Thymus (tissue), 11 donors: Measurements from ENCODE around the gene SEMA4D. TPM values are rescaled to one million over a fixed set of nuclear protein-coding genes. Genes with fewer than 3 reads are reported as not detected.

Experiments used
- DNase-seq, 9 donors: peaks; one replicate each; pipeline ENCODE4 v3.0.0-alpha.2; 2013; ENCODE audit warnings: low spot score in 9 of 9, low read depth in 6 of 9, missing footprints in 1 of 9
- H3K27ac ChIP-seq, 2 donors: one replicate each; pipeline ENCODE4 v1.5.1; 2013; ENCODE audit warnings: control low read depth in 1 of 2, low read depth in 1 of 2, low read length in 1 of 2, mild to moderate bottlenecking in 1 of 2, moderate library complexity in 1 of 2
- H3K27me3 ChIP-seq, 2 donors: one replicate each; pipeline ENCODE4 v1.5.1; 2013; ENCODE audit warnings: low read length in 1 of 2; ENCODE audit not compliant: control insufficient read depth in 2 of 2, insufficient read depth in 1 of 2
- H3K36me3 ChIP-seq, 2 donors: one replicate each; pipeline ENCODE4 v1.5.1; 2013; ENCODE audit warnings: low read length in 1 of 2, mild to moderate bottlenecking in 1 of 2, moderate library complexity in 1 of 2; ENCODE audit not compliant: control insufficient read depth in 2 of 2, insufficient read depth in 2 of 2
- H3K4me1 ChIP-seq, 2 donors: one replicate each; pipeline ENCODE4 v1.5.1; 2013; ENCODE audit warnings: low read length in 2 of 2; ENCODE audit not compliant: control insufficient read depth in 2 of 2, insufficient read depth in 2 of 2
- H3K4me3 ChIP-seq, 2 donors: one replicate each; pipeline ENCODE4 v1.5.1; 2013; ENCODE audit warnings: low read length in 2 of 2, control low read depth in 1 of 2, mild to moderate bottlenecking in 1 of 2
- H3K9me3 ChIP-seq, 2 donors: one replicate each; pipeline ENCODE4 v1.5.1; 2013; ENCODE audit warnings: low read length in 1 of 2, mild to moderate bottlenecking in 1 of 2; ENCODE audit not compliant: control insufficient read depth in 2 of 2, insufficient read depth in 1 of 2
- WGBS: extraction: QIAGEN DNeasy Blood & Tissue Kit; methylation state at CpG from one replicate; pipeline ENCODE4 v1.1.7; 2013; 5-methylcytosine and 5-hydroxymethylcytosine counted together
- polyA plus RNA-seq: library from polyadenylated mRNA; stranded (reverse); fragments of 200-250 nt; gene quantifications from one replicate; pipeline ENCODE4 v1.2.3, GENCODE V29; 2013
- total RNA-seq: library from RNA; stranded (reverse); fragments of 120-200 nt; gene quantifications from one replicate; pipeline ENCODE4 v1.2.4, GENCODE V29; 2013
- donor health status: healthy.

SEMA4D gene
- total and polyA plus RNA-seq, 2 donors: 26.8 to 62.1 TPM

DNA sequence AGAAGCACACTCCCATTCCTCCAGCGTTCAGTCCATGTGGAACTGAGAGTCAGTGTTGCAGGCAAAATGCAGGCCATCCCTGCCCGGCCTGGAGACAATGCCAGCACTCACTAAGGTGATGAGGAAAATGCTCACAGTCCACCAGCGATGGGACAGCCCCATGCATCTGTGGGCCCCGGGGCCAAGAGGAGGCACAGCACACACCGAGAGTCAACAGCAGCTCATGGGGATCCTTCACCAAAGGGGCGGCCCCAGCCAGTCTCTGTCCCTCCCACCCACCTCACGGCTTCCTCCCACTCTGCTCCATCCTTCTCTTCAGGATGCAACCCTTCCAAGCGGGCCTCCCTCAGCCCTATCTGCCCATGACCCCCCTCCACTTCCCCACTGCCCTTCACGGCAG is 6.2 kb downstream of the SEMA4D start:
- Histone ChIP-seq H3K4me3 (no peak overlapping the region), H3K27me3 (no peaks in the 10 kb centered on the region), H3K36me3 (peaks cover 0 to 3% of the 10 kb centered on the region in 2 donors), H3K27ac (no peak overlapping the region), H3K4me1 (peaks cover 36 to 72% of the 10 kb centered on the region in 2 donors), H3K9me3 (no peaks in the 10 kb centered on the region)
- DNase-seq: no peak
- 92% methylated on average over 9 of the region's 9 CpGs for WGBS

DNA sequence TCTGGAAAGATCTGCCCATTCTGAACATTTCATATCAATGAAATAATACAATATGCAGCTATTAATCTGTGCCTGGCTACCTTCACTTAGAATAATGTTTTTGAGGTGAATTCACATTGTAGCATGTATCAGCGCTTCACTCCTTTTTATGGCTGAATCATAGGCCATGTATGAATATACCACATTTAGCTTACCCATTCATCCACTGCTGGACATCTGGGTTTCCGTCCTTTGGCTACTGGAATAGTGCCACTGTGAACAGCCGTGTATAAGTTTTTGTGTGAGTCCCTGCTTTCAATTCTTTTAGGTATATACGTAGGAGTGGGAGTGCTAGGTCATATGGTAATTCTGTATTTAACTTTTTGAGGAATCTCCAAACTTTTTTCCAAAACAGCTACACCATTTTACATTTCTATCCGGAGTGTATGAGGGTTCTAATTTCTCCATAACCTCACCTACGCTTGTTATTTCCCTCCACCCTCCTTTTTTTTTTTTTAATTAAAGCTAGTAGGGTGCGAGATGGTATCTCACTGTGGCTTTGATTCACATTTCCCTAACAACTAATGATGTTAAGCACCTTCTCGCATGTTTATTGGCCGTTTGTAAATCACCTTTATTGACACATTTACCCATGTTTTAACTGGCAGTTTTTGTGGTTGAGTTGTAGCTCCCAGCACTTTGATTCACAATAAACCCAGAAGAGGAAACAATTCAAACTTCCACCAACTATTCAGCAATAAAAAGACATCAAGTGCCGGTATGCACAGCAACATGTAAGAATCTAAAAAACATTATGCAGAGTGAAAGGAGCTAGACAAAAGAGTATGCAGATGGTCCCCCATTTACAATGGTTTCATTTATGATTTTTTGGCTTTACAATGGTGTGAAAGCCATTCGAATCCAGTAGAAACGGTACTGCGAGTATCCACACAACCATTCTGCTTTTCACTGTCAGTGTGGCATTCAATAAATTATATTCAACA is 8.1 kb downstream of the SEMA4D start:
- peak in 2 of 9 donors; percentile 49 to 78 for DNase-seq
- Histone ChIP-seq H3K4me3 (no peak overlapping the region), H3K9me3 (no peaks in the 10 kb centered on the region), H3K36me3 (peaks cover 0 to 3% of the 10 kb centered on the region in 2 donors), H3K4me1 (peaks cover 31 to 57% of the 10 kb centered on the region in 2 donors), H3K27ac (peak overlapping the region in 1 of 2 donors; percentile 22), H3K27me3 (no peaks in the 10 kb centered on the region)
- WGBS: 53% methylated on average over 13 of the region's 13 CpGs

DNA sequence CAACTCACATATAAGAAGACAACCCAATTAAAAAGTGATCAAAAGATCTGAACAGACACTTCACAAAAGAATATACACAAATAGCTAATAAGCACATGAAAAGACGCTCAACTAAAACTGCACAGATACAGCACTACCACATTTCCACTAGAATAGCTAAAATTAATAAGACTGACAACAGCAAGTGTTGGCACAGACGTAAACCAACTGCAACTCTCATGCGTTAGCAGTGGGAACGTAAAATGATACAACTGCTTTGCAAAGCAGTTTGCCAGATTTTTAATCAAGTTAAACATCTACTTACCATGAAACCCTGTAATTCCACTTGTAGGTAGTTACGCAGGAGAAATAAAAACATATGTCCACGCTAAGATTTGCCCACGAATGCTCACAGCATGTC is 9.0 kb downstream of the SEMA4D start:
- H3K27ac ChIP-seq: no peak overlapping the region
- 96% methylated on average over 7 of the region's 7 CpGs for WGBS
- H3K4me1 ChIP-seq: peaks cover 37 to 59% of the 10 kb centered on the region in 2 donors
- DNase-seq: no peak
- H3K4me3 ChIP-seq: no peak overlapping the region
- H3K27me3 ChIP-seq: no peaks in the 10 kb centered on the region
- H3K36me3 ChIP-seq: peaks cover 3 to 6% of the 10 kb centered on the region in 2 donors
- H3K9me3 ChIP-seq: no peaks in the 10 kb centered on the region

DNA sequence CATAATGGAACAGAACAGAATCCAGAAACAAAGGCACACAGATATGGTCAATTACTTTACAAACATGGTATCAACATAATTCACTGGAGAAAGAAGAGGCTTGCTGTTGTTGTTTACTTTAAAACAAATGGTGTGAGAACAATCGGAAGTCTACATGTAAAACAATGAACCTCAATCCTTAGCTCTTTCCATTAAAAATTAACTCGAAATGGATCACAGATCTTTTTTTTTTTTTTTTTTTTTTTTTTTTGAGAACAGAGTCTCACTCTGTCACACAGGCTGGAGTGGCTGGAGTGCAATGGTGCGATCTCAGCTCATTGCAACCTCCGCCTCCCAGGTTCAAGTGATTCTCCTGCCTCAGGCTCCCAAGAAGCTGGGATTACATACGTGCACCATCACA is 9.8 kb downstream of the SEMA4D start:
- H3K4me1 ChIP-seq: peaks cover 44 to 60% of the 10 kb centered on the region in 2 donors
- no peak overlapping the region for H3K27ac ChIP-seq
- H3K9me3 ChIP-seq: no peaks in the 10 kb centered on the region
- 98% methylated on average over 5 of the region's 5 CpGs for WGBS
- no peak overlapping the region for H3K4me3 ChIP-seq
- peaks cover 0 to 6% of the 10 kb centered on the region in 2 donors for H3K36me3 ChIP-seq
- no peak for DNase-seq
- no peaks in the 10 kb centered on the region for H3K27me3 ChIP-seq

DNA sequence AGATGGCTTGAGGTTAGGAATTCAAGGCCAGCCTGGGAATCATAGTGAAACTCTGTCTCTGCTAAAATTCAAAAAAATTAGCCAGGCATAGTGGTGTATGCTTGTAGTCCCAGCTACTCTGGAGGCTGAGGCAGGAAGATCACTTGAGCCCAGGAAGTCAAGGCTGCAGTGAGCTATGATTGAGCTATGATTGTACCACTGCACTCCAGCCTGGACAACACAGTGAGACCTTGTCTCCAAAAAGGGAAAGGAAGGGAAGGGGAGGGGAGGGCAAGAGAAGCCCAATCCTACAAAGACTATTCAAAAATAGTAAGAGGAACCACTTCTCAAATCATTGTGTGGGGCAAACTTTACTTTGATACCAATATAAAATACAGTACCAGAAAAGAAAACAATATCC is 11.2 kb downstream of the SEMA4D start:
- DNase-seq: no peak
- no peak overlapping the region for H3K27ac ChIP-seq
- no peaks in the 10 kb centered on the region for H3K9me3 ChIP-seq
- peaks cover 1 to 6% of the 10 kb centered on the region in 2 donors for H3K36me3 ChIP-seq
- no peaks in the 10 kb centered on the region for H3K27me3 ChIP-seq
- H3K4me3 ChIP-seq: no peak overlapping the region
- H3K4me1 ChIP-seq: peaks cover 50 to 60% of the 10 kb centered on the region in 2 donors

DNA sequence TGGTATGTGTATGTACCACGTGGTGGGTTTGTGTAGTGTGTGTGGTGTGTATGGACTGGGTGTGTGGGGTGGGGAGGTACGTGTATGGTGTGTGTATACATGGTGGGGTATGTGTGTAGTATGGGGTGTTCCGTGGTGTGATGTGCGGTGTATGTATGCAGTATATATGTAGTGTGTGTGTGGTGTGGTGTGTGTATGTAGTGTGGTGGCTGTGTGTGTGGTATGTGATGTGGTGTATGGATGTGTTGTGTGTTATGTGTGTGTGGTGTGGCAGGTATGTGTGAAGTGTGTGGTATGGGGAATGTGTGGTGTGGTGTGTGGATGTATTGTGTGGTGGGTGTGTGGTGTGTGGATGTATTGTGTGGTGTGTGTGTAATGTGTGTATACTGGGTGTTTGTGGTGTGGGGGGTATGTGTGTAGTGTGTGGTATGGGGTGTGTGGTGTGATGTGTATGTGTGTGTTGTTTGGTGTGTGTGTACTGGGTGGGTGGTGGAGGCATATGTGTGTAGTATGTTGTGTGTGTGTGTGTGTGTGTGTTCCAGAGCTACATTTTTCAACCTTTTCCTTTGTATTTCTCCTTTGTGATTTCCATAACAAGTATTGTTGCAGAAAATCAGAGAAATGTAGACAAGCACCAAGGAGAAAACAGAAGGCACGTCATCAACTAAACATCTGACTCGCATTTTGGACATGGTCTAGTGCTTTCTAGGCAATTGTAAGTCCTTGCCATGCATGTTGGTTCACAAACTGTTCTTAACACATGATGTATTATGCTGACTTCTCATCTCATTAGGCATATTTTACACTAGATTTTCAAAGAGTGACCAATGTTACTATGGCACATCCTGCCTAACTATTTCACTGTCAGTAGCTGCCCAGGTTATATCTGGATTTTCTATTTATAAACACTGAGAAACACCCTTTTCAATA is 13.2 kb downstream of the SEMA4D start:
- Histone ChIP-seq H3K27me3 (no peaks in the 10 kb centered on the region), H3K4me1 (peaks cover 47 to 55% of the 10 kb centered on the region in 2 donors), H3K27ac (peak overlapping the region; percentile 55 to 82), H3K36me3 (peaks cover 6 to 10% of the 10 kb centered on the region in 2 donors), H3K9me3 (peaks cover 0 to under 1% of the 10 kb centered on the region in 2 donors), H3K4me3 (peak overlapping the region; percentile 18 to 37)
- 90% methylated on average over 6 of the region's 6 CpGs for WGBS
- no peak for DNase-seq

DNA sequence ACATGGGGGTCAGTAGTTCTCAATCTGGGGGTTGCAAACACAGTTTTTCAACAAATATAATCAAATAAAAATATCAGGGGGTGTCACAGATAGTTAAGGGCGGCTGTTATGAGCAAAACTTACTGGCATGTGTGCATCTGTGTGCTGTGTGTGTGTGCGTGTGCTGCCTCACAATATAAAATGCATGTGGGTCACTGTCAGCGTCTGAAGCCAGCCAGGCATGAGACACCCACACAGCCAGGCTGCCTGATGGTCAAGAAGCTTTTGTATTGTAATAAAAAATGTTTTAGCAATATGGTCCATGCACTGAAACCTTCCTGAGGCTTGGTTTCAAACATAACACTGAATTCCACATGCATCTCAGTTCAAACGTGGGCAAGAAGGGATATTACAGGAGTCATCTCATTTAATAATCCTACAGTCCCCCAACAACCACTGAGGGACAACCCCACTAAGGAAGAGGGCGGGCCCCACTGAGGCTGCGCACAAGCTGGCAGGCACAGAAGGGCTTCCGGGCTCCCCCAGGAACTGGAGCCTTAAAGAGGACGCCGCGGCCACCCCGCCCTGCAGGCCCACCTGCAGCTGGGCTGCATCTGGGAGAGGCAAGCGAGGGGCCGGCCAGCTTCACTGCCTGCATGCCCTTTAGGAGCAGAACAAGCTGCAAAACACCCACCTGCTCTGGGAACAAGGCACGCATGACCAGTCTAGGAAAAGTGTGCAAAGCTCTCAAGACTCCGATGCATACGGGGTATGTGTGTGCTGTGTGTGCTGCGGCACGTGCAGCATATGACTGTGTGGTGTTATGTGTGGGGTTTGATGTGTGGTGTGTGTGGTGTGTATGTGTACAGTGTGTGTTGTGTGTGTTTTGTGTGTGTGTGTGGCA is 14.1 kb downstream of the SEMA4D start:
- peak overlapping the region; percentile 55 to 82 for H3K27ac ChIP-seq
- WGBS: 30% methylated on average over 18 of the region's 18 CpGs

DNA sequence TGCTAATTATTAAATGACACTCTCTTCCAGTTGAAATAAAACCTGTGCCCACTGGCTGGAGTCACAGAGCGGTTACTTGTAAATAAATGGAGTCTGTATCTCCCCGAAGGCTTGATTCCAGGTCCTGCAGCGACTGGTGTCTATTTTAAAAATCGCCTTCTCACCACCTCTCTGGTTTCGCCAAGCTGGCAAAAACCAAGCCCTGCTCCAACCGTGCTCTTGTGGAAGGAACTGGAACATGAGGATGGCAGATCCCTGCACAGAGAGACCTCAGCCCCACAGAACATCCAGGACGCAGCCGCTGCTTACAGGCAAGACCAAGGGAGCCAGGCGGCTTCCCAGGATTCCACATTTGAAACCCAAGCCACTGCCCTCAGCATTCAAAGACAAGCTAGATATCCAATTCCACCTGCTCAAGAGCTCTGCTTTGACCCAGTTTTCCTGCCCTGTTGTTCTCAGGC is 15.0 kb downstream of the SEMA4D start:
- H3K4me3 ChIP-seq: no peak overlapping the region
- WGBS: 86% methylated on average over 9 of the region's 9 CpGs

More for the DNA sequence above, 14.1 kb downstream of the SEMA4D start:
- H3K4me3 ChIP-seq: peak overlapping the region; percentile 18 to 37
- H3K9me3 ChIP-seq: peaks cover 0 to 10% of the 10 kb centered on the region in 2 donors
- peaks cover 50 to 58% of the 10 kb centered on the region in 2 donors for H3K4me1 ChIP-seq
- H3K36me3 ChIP-seq: peaks cover 6 to 16% of the 10 kb centered on the region in 2 donors
- peak in 5 of 9 donors; percentile 72 to 89 (median 77) for DNase-seq
- H3K27me3 ChIP-seq: no peaks in the 10 kb centered on the region

More for the DNA sequence above, 15.0 kb downstream of the SEMA4D start:
- DNase-seq: no peak
- peaks cover 0 to 12% of the 10 kb centered on the region in 2 donors for H3K9me3 ChIP-seq
- peaks cover 57 to 67% of the 10 kb centered on the region in 2 donors for H3K4me1 ChIP-seq
- peaks cover 6 to 21% of the 10 kb centered on the region in 2 donors for H3K36me3 ChIP-seq
- peak overlapping the region; percentile 40 to 47 for H3K27ac ChIP-seq
- H3K27me3 ChIP-seq: no peaks in the 10 kb centered on the region
